IMR-90 (cell line): ENCODE measurements around the gene ANXA8. TPM values are rescaled to one million over a fixed set of nuclear protein-coding genes. Genes with fewer than 3 reads are reported as not detected.

Experiments used
- ATAC-seq: fragments of 200-7000 bp; cut with Tn5 transposase; 2 replicates; pipeline ENCODE4 v1.9.1; 2020; ENCODE audit warnings: low read depth, mild to moderate bottlenecking, moderate library complexity
- BruUV-seq: library from RNA; stranded (reverse); fragments of 400-500 nt; replicated peaks from 2 replicates; lab custom pipeline; 2021; lab: Mats Ljungman, UMichigan
- CTCF ChIA-PET: fragments of 300-600 bp; formaldehyde crosslinking; extraction: SDS; loops from one replicate; lab custom pipeline; 2021; ENCODE audit warnings: antibody characterized with exemption; lab: Yijun Ruan, JAX
- POLR2A ChIA-PET: fragments of 300-600 bp; sonication (Branson Sonifier 250); formaldehyde crosslinking; loops from one replicate; lab custom pipeline; 2022; ENCODE audit warnings: antibody characterized with exemption; ENCODE audit not compliant: unreplicated experiment; lab: Charles Lee
- DNase-seq: peaks from one replicate; pipeline ENCODE4 v3.0.0; 2013
- H2AFZ ChIP-seq: replicated peaks from 2 replicates; pipeline ENCODE3; 2013; ENCODE audit warnings: low read length, mild to moderate bottlenecking; ENCODE audit not compliant: poor library complexity
- H2AK5ac ChIP-seq: 2 replicates; pipeline ENCODE4 v1.6.1; 2013; ENCODE audit warnings: low read depth, low read length, inconsistent platforms
- H2AK9ac ChIP-seq: replicated peaks from 2 replicates; pipeline ENCODE3; 2013; ENCODE audit warnings: mild to moderate bottlenecking, low read depth, low read length, moderate library complexity; ENCODE audit not compliant: poor library complexity
- H2BK120ac ChIP-seq: 2 replicates; pipeline ENCODE4 v1.6.1; 2013; ENCODE audit warnings: low read depth, low read length, inconsistent platforms
- H2BK15ac ChIP-seq: 3 replicates; pipeline ENCODE4 v1.6.1; 2013; ENCODE audit warnings: low read depth, low read length, inconsistent platforms
- H2BK20ac ChIP-seq: 2 replicates; pipeline ENCODE4 v1.6.1; 2013; ENCODE audit warnings: low read depth, mild to moderate bottlenecking, inconsistent platforms, low read length, moderate library complexity
- H2BK5ac ChIP-seq: 2 replicates; pipeline ENCODE4 v1.6.1; 2013; ENCODE audit warnings: mild to moderate bottlenecking, low read depth, low read length, inconsistent platforms; ENCODE audit not compliant: poor library complexity, severe bottlenecking
- H3K14ac ChIP-seq: replicated peaks from 2 replicates; pipeline ENCODE4 v1.6.1; 2013; ENCODE audit warnings: low read depth, low read length, inconsistent platforms
- H3K18ac ChIP-seq: 2 replicates; pipeline ENCODE4 v1.6.1; 2013; ENCODE audit warnings: low read depth, low read length, control low read depth
- H3K23ac ChIP-seq: 2 replicates; pipeline ENCODE4 v1.6.1; 2013; ENCODE audit warnings: low read depth, low read length, inconsistent platforms
- H3K27ac ChIP-seq: 2 replicates; pipeline ENCODE4 v1.5.1; 2013; ENCODE audit warnings: mild to moderate bottlenecking, control low read depth, low read length; ENCODE audit not compliant: insufficient read depth
- H3K27me3 ChIP-seq: 2 replicates; pipeline ENCODE4 v1.6.1; 2013; ENCODE audit warnings: low read length; ENCODE audit not compliant: control insufficient read depth, insufficient read depth
- H3K36me3 ChIP-seq: 2 replicates; pipeline ENCODE4 v1.6.1; 2013; ENCODE audit warnings: low read length, mixed read lengths; ENCODE audit not compliant: control insufficient read depth, insufficient read depth
- H3K4ac ChIP-seq: 2 replicates; pipeline ENCODE4 v1.6.1; 2013; ENCODE audit warnings: low read depth, low read length, inconsistent platforms
- H3K4me1 ChIP-seq: 2 replicates; pipeline ENCODE4 v1.6.1; 2013; ENCODE audit warnings: low read length, mixed read lengths; ENCODE audit not compliant: control insufficient read depth, insufficient read depth
- H3K4me2 ChIP-seq: 2 replicates; pipeline ENCODE4 v1.6.1; 2013; ENCODE audit warnings: low read depth, mild to moderate bottlenecking, control low read depth, low read length, moderate library complexity
- H3K4me3 ChIP-seq: 2 replicates; pipeline ENCODE4 v1.5.1; 2013; ENCODE audit warnings: low read depth, mild to moderate bottlenecking, control low read depth, low read length, moderate library complexity; ENCODE audit not compliant: insufficient read depth
- H3K56ac ChIP-seq: 2 replicates; pipeline ENCODE4 v1.6.1; 2013; ENCODE audit warnings: low read length, inconsistent platforms; ENCODE audit not compliant: insufficient read depth; ENCODE audit errors: extremely low read depth
- H3K79me1 ChIP-seq, 2 experiments: 2 replicates each; pipeline ENCODE4 v1.6.1; 2013; ENCODE audit warnings: low read length in 2 of 2, inconsistent platforms in 1 of 2, low read depth in 1 of 2
- H3K9ac ChIP-seq: 2 replicates; pipeline ENCODE4 v1.6.1; 2013; ENCODE audit warnings: low read depth, low read length, control low read depth
- H3K9me1 ChIP-seq: 2 replicates; pipeline ENCODE4 v1.6.1; 2013; ENCODE audit warnings: low read length, inconsistent platforms; ENCODE audit not compliant: insufficient read depth
- H3K9me3 ChIP-seq: 2 replicates; pipeline ENCODE4 v1.6.1; 2013; ENCODE audit warnings: low read length; ENCODE audit not compliant: control insufficient read depth, insufficient read depth
- H4K20me1 ChIP-seq: 2 replicates; pipeline ENCODE4 v1.6.1; 2013; ENCODE audit warnings: low read length, inconsistent platforms; ENCODE audit not compliant: insufficient read depth
- H4K5ac ChIP-seq: 2 replicates; pipeline ENCODE4 v1.6.1; 2013; ENCODE audit warnings: mild to moderate bottlenecking, low read depth, low read length, control low read depth
- H4K8ac ChIP-seq, 2 experiments: 2 replicates each; pipeline ENCODE4 v1.6.1; 2013; ENCODE audit warnings: low read depth in 2 of 2, low read length in 2 of 2, control low read depth in 1 of 2, inconsistent platforms in 1 of 2
- H4K91ac ChIP-seq: 2 replicates; pipeline ENCODE4 v1.6.1; 2013; ENCODE audit warnings: low read depth, low read length, inconsistent platforms; ENCODE audit not compliant: insufficient read depth
- CTCF ChIP-seq: conservative IDR thresholded peaks from 2 replicates; pipeline ENCODE4 v1.5.1; 2012; ENCODE audit warnings: mild to moderate bottlenecking, low read depth, low read length, improper control_type of control experiment
- MAFK ChIP-seq: IDR thresholded peaks from 2 replicates; pipeline ENCODE4 v1.6.1; 2012; ENCODE audit warnings: low read depth, low read length, improper control_type of control experiment
- MXI1 ChIP-seq: IDR thresholded peaks from 2 replicates; pipeline ENCODE4 v1.6.1; 2012; ENCODE audit warnings: low read depth, mild to moderate bottlenecking, low read length, moderate library complexity, borderline replicate concordance
- NFE2L2 ChIP-seq: fragments of 150-350 bp; IDR thresholded peaks from 2 replicates; pipeline ENCODE4 v1.6.1; 2016; ENCODE audit warnings: low read depth, mild to moderate bottlenecking, low read length
- WGBS, 2 experiments: methylation state at CpG; one replicate each; pipeline versions ENCODE4 v1.1.5 to v1.1.7; 2013; ENCODE audit warnings: missing lambda C conversion rate in 2 of 2; ENCODE audit not compliant: insufficient read length in 1 of 2; ENCODE audit errors: extremely low coverage in 2 of 2; 5-methylcytosine and 5-hydroxymethylcytosine counted together
- dilution Hi-C: fragments of 300-500 bp; cut with HindIII; formaldehyde crosslinking; loops from one replicate; pipeline ENCODE4 v1.14.3; 2018; ENCODE audit warnings: low sequenced_read_pairs; ENCODE audit not compliant: unreplicated experiment
- in situ Hi-C: fragments of 300-500 bp; cut with MboI; formaldehyde crosslinking; loops from 3 replicates; pipeline ENCODE4 v1.14.3; 2019; ENCODE audit warnings: low sequenced_read_pairs, inconsistent platforms, mixed read lengths
- intact Hi-C: fragments of 100-400 bp; cut with micrococcal nuclease; formaldehyde crosslinking; loops from 2 replicates; pipeline ENCODE4 v1.10.0; 2022
- polyA plus RNA-seq, 3 experiments: library from polyadenylated mRNA; depleted of rRNA; stranded (reverse); fragments of >200 nt; gene quantifications; 2 replicates each; pipeline ENCODE4 v1.2.3, GENCODE V29; 2012; ENCODE audit warnings: low replicate concordance in 1 of 3
- total RNA-seq: library from RNA; depleted of rRNA; stranded (reverse); fragments of >200 nt; gene quantifications from 2 replicates; pipeline ENCODE4 v1.2.3, GENCODE V29; 2012

ANXA8 gene
- total and polyA plus RNA-seq, 2 of the 4 experiments (the other 2 are of a cell fraction) = 0.90 to 1.1 TPM

- dilution Hi-C loops = no loop called here
- H3K9me3 ChIP-seq = no peaks in the 10 kb centered on the region
Measured at GRCh38 chr10:47424231-47424630, 59.7 kb downstream of the ANXA8 start.

More at GRCh38 chr10:47424231-47424630, 59.7 kb downstream of the ANXA8 start:
- Histone ChIP-seq H4K20me1 (no peaks in the 10 kb centered on the region), H4K91ac (no peak overlapping the region), H3K9me1 (no peaks in the 10 kb centered on the region), H2BK15ac (no peak overlapping the region), H4K8ac (no peak overlapping the region), H3K9ac (no peak overlapping the region), H3K4me2 (no peak overlapping the region), H2BK20ac (no peak overlapping the region), H2AFZ (no peak overlapping the region), H3K18ac (no peak overlapping the region), H3K4me3 (no peak overlapping the region), H4K5ac (no peak overlapping the region), H3K4me1 (peaks cover 8% of the 10 kb centered on the region), H2BK5ac (no peak overlapping the region), H3K27ac (no peak overlapping the region), H2AK9ac (peak overlapping the region; percentile 65), H3K79me1 (no peaks in the 10 kb centered on the region), H3K56ac (no peak overlapping the region), H2BK120ac (no peak overlapping the region), H3K23ac (no peak overlapping the region), H3K14ac (no peak overlapping the region), H3K4ac (no peak overlapping the region), H3K36me3 (no peaks in the 10 kb centered on the region), H2AK5ac (no peak overlapping the region), H3K27me3 (peaks cover 20% of the 10 kb centered on the region)
- POLR2A ChIA-PET = no interaction called here
- CTCF ChIA-PET = no interaction called here
- no TSS peak for BruUV-seq
- intact Hi-C loops (no loop called here), in situ Hi-C loops (loop anchor here (25.0 kb wide), 1 partner anchor 887 kb away; no protein-coding TSS in a partner anchor)
- DNase-seq = no peak
- TF ChIP-seq MAFK (no peak), NFE2L2 (no peak), MXI1 (no peak), CTCF (no peak)
- 72% methylated on average over 2 of the region's 8 CpGs; no CpG with 5 or more reads in 1 of the 2 experiments for WGBS, 2 experiments
- ATAC-seq = no peak
